ENCODE measurements around the gene ISLR2.
"Not testable (repeated sequence)": the region's sequence is repeated elsewhere in the genome, so short reads cannot be mapped to it uniquely, and the experiment has no call there.

The ISLR2 gene

GRCh38 chr15:74157868-74158827 lies 27.8 kb downstream of the ISLR2 start:
- DNase-seq, result no peak

DNA sequence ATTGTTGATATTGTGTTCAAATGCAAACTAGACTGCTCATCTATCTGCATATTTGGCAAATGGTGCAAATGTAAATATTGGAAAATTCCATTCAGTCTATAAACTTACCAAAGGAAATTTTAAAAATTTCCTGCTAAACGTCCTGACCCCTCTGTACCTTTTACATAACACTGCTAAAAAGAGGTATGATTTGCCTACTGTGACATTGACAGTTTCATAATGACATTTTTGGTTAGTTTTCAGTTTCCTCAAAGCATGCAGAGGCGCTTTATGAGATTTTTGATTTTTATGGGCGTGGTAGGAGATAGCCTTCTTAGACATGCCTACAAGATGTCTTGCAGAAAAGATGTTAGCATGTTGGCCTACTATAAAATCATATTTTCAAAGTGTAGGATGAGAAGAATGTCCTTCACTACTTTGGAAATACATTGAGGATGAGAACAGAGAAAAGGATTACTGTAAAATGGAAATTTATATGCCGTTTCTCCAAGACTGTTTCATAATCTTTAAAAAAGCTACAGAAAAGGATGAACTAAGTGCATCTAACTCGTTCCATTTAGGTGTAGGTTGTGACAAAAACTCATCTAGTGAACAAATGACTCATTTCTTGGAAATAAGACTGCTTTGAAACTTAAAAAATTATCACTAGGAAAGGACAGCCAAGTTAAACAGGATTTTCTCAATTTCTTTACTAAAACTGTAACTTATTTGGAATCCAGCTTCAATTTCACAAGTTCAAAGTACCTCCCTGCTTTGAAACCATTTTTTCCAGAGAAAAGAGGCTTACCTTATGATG lies 28.7 kb downstream of the ISLR2 start:
- no peak for DNase-seq

- no peak for DNase-seq
Measured at GRCh38 chr15:74159773-74160172, 29.4 kb downstream of the ISLR2 start.

DNA sequence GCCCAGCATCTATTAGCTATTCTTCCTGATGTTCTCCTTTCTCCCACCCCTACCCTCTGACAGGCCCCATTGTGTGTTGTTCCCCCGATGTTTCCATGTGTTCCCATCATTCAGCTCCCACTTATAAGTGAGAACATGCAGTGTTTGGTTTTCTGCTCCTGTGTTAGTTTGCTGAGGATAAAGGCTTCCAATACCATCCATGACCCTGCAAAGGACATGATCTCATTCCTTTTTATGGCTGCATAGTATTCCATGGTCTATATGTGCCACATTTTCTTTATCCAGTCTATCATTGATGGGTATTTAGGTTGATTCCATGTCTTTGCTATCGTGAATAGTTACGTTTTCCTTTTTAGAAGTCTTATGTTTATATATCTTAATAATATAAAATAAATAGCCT lies 30.0 kb downstream of the ISLR2 start:
- DNase-seq, result not testable (repeated sequence)

DNA sequence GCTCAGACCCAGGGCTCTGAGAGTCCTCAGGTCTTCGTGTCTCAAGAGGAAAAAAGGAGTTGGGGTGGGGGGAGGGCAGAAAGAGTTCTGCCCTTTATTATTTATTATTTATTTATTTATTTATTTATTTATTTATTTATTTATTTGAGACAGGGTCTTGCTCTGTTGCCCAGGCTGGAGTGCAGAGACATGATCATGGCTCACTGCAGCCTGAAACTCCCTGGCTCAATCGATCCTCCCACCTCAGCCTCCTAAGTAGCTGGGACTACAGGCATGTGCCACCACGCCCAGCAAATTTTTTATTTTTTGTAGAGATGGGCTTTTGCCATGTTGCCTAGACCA lies 31.8 kb downstream of the ISLR2 start:
- DNase-seq, result not testable (repeated sequence)

GRCh38 chr15:74165461-74165860 lies 35.1 kb downstream of the ISLR2 start:
- no peak for DNase-seq

- DNase-seq, result no peak
Measured at GRCh38 chr15:74167891-74168331, 37.5 kb downstream of the ISLR2 start.

DNA sequence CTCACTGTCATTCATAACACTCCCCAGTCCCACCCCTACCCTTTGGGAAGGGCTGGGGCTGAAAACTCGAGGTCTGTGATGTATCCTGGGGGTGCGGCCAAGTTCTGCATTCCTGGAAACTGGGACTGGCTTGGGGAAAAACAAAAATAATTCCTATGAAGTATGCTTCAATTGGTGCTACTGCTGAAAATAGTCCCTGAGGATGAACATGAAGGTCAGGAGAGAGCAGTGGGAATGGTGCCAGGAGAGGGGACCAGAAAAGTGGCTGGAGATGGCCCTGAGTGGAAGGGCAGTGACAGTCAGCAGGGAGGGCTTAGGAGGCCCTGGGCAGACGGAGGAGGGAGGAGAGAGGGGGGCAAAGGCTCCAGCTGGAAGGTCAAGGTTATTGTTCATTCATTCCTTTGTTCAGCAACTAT lies 38.3 kb downstream of the ISLR2 start:
- no peak for DNase-seq

DNA sequence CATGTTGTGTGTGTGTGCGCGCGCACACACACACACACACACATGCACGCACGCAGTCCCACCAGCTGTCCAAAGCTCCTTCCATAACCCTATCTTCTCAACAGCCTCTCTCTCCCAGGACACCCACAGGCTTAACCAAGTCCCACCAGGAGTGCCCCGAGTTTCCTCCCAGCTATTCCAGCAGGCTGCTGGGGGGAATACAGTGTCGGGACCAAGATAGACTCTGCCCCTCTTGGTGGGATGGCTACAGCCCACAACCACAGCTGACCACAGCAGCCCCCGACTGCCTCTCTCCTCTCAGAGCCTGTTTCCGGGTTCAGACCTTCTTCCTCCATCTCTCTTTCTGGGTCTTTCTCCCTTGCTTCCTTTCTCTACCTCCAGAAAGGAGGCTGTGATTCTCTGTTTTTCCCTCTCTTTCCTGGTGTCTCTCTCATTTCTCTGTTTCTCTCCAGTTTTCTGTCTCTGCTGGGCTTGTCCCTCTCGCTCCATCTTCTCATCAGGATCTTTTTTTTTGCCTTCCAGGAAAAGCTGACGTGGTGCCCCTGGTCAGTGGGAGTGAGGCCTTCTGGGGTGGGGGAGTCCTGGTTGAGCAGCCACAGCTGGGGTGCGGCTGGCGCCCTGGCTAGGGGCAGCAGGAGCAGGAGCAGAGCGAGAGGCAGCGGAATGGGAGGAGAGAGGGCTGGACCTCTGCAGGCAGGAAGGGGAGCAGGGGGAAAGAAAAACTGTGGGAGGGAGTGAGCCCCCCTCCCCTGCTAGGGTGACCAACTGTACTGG lies 39.9 kb downstream of the ISLR2 start:
- no peak for DNase-seq

DNA sequence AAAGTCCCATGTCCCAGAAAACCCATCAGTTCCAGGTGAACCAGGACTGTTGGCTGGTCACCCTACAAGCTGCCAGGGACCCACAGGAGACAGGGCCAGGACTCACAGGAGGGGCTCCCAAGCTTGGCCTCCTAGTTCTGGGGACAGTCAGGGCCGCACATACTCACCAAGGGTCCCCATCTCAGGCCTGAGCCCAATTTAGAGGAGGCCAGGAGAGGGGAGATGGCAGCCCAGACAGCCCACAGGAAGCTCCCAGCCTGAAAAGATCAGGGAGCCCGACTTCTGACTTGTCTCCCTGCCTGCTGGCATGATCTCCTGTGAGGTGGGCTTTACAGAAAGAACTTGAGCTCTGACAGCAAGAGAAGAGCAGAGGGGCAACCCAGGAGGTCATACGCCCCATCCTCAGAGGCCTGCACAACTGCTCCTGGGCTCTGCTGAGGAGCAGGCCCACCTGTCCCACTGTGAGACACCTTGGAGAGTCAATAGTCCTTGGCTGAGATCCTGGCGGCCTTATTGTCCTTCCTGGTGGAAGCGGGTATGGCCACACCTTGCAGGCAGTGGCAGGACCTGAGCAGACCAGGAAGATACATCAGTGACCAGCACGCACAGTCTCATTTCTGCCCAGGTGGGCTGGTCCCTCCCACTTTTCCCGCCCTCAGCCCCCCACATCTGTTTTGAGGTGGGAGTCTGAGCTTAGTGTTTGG lies 40.6 kb downstream of the ISLR2 start:
- DNase-seq, result no peak

DNA sequence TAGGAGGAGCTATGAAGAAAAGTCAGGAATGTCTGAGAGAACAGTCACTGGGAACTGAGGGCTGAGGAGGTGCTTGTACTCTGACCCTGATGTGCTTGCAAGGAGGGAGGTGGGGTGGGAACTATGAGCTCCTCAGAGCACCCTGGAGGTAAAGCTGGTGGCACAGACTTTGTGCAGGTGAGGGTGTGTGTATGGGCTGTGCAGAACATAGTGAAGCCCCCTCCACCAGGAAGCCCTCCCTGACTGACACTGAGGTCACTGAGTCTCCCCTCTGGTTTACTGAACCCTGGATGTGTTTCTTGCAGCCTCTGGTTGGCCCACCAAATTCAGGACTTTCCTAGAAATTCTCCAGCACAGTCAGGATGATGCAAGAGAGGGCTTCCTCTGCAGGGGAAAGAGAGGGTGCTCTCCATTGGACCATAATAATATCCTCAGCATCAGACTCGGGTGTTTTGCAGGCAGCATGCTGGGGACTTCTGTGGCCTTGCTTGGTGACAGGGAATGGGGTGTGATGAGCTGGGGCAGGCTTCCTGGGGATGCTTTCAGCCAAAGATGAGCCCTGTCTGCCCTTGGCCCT lies 41.7 kb downstream of the ISLR2 start:
- no peak for DNase-seq

DNA sequence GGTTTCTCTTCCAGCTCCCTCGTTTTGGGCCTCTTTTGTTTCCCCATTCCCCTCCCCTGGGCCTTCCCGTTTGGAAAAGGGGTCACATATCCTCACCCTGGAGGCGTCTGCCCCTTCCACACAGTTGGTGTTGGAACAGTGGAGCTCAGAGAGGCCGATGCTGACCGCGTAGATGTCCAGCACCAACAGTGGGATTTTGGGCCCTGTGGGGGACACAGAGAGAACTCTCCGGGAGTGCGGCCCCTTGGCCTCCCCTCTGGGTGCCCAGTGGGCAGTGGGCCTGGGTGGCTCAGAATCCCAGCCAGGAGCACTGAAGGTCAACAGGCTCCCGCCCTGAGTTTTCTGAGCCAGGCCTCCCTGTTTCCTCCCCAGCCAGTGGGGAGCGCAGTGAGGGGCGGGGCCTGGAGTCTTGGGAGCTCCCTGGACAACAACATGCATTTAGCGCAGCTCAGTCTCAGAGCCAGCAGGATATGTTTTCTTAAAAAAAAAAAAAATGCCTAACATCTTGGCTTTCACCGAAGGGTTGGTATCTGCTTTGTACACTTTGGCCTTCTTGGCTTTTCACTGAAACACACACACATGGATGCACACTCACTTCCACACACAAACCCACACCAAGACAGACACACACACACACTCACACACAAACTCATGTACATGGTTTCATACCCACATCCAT lies 42.5 kb downstream of the ISLR2 start:
- no peak for DNase-seq

DNA sequence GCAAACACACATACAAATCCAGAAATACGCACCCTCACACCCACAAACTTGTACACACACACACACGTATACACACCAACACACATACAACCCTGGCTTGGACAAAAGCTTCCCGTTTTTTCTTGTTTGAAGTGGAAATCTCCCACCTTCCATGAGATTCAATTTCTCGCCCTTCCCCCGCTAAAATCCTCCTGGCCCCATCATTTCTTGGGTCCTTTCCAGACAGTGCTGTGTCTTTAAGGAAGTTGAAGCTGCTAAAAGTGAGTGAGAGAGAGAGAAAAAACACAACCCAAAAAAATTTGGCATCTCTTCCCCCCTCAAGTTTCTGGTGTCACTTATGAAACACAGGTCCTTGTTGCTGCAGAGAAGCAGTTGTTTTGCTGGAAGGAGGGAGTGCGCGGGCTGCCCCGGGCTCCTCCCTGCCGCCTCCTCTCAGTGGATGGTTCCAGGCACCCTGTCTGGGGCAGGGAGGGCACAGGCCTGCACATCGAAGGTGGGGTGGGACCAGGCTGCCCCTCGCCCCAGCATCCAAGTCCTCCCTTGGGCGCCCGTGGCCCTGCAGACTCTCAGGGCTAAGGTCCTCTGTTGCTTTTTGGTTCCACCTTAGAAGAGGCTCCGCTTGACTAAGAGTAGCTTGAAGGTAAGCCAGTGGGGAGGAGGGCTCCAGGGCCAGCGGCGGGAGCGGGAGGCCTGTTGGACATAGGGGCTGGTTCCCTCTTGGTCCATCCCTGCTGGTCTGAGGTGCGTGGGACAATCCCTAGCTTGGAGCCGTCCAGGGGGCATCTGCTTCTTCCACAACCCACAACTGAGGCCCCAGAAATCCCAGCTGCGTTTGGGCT lies 43.2 kb downstream of the ISLR2 start, which contains the start of gene ISLR:
TSS of gene ISLR (plus strand) at position 331 of the 839 bp plus-strand sequence. CDS start 1,149 bp downstream, outside the sequence.
- DNase-seq, result no peak

DNA sequence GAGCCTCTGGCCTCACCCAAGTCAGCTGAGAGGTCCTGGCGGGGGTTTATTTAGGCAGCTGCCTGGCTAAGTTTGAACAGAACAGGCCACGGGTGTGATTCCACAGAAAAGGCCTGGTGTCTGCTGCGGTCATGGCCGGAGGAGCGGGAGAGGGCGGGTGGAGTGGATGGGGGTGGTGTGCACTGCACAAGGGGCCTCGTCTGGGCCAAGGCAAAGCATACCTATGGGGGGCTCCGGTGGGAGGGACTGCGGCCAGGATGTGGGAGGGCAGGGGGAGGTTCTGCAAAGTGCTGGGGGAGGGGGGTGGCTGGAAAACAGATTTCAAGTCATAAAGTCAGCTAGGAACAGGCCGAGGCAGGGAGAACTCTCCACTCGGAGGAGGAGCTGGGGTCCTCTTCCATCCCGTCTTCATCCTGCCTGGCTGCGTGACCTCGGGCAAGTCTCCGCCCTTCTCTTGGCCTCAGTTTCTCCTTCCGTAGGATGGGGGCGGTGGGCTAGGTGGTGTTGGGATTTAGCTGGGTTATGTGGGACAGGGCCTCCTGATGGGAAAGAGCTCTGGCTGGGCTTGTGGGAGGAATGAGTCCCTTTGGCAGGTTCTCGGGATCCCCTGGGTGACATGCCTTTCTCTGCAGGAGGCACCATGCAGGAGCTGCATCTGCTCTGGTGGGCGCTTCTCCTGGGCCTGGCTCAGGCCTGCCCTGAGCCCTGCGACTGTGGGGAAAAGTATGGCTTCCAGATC lies 44.0 kb downstream of the ISLR2 start:
- no peak for DNase-seq

- DNase-seq, result no peak
Measured at GRCh38 chr15:74174958-74175253, 44.5 kb downstream of the ISLR2 start.

DNA sequence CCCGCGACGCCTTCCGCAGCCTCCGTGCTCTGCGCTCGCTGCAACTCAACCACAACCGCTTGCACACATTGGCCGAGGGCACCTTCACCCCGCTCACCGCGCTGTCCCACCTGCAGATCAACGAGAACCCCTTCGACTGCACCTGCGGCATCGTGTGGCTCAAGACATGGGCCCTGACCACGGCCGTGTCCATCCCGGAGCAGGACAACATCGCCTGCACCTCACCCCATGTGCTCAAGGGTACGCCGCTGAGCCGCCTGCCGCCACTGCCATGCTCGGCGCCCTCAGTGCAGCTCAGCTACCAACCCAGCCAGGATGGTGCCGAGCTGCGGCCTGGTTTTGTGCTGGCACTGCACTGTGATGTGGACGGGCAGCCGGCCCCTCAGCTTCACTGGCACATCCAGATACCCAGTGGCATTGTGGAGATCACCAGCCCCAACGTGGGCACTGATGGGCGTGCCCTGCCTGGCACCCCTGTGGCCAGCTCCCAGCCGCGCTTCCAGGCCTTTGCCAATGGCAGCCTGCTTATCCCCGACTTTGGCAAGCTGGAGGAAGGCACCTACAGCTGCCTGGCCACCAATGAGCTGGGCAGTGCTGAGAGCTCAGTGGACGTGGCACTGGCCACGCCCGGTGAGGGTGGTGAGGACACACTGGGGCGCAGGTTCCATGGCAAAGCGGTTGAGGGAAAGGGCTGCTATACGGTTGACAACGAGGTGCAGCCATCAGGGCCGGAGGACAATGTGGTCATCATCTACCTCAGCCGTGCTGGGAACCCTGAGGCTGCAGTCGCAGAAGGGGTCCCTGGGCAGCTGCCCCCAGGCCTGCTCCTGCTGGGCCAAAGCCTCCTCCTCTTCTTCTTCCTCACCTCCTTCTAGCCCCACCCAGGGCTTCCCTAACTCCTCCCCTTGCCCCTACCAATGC lies 45.1 kb downstream of the ISLR2 start:
- DNase-seq, result no peak

DNA sequence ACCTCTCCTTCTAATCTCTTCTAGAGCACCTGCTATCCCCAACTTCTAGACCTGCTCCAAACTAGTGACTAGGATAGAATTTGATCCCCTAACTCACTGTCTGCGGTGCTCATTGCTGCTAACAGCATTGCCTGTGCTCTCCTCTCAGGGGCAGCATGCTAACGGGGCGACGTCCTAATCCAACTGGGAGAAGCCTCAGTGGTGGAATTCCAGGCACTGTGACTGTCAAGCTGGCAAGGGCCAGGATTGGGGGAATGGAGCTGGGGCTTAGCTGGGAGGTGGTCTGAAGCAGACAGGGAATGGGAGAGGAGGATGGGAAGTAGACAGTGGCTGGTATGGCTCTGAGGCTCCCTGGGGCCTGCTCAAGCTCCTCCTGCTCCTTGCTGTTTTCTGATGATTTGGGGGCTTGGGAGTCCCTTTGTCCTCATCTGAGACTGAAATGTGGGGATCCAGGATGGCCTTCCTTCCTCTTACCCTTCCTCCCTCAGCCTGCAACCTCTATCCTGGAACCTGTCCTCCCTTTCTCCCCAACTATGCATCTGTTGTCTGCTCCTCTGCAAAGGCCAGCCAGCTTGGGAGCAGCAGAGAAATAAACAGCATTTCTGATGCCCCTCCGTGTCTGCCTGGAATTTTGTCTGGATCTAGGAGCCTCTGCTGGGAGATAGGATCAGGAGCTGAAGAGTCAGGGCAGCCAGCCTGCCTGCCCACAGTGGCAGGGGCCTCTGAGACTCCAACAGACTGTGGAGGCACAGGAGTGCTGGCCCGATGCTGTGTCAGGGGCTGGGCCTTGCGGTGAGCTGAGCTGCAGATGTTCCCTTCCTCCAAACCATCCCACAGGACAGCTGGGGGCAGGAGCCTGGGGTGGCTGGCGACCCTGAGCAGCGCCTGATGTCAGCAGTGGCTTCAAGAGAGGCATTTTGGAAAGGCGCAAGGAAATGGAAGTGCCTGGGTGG lies 46.2 kb downstream of the ISLR2 start:
- peak; percentile 22 for DNase-seq
